Heart left ventricle (tissue), 16 donors: ENCODE results near the gene CANT1. TPM values are rescaled to one million over a fixed set of nuclear protein-coding genes. Genes with fewer than 3 reads are reported as not detected.

ENCODE experiments used
- ATAC-seq, 4 donors: fragments of 200-7000 bp; cut with Tn5 transposase; one replicate each; pipeline ENCODE4 v1.9.1; 2020 to 2022; ENCODE audit warnings: moderate library complexity in 4 of 4, mild to moderate bottlenecking in 3 of 4, moderate number of reproducible peaks in 1 of 4
- DNase-seq, 5 donors: peaks; one replicate each; pipeline ENCODE4 v3.0.0-alpha.2; 2020
- H3K27ac ChIP-seq, 12 donors: fragments of 200-600 bp; sonication (generic) in 4 of 12; one replicate each; pipeline versions ENCODE4 v1.5.0 to v1.8.0; 2016 to 2022; ENCODE audit warnings: mild to moderate bottlenecking in 2 of 12
- H3K27me3 ChIP-seq, 9 donors: fragments of 200-600 bp; sonication (generic) in 2 of 9; one replicate each; pipeline versions ENCODE4 v1.5.1 to v1.8.0; 2016 to 2022; ENCODE audit warnings: mild to moderate bottlenecking in 3 of 9
- H3K36me3 ChIP-seq, 9 donors: fragments of 200-600 bp; sonication (generic) in 2 of 9; one replicate each; pipeline versions ENCODE4 v1.5.0 to v1.8.0; 2018 to 2022; ENCODE audit warnings: mild to moderate bottlenecking in 2 of 9
- H3K4me1 ChIP-seq, 12 donors: fragments of 200-600 bp; sonication (generic) in 4 of 12; one replicate each; pipeline versions ENCODE4 v1.5.0 to v1.8.0; 2016 to 2022; ENCODE audit warnings: mild to moderate bottlenecking in 3 of 12
- H3K4me3 ChIP-seq, 12 donors: fragments of 200-600 bp; sonication (generic) in 4 of 12; one replicate each; pipeline versions ENCODE4 v1.5.0 to v1.8.0; 2017 to 2022; ENCODE audit warnings: mild to moderate bottlenecking in 9 of 12, moderate library complexity in 4 of 12
- H3K9me3 ChIP-seq, 12 donors: fragments of 200-600 bp; sonication (generic) in 4 of 12; one replicate each; pipeline versions ENCODE4 v1.5.0 to v1.8.0; 2016 to 2022; ENCODE audit warnings: mild to moderate bottlenecking in 1 of 12
- POLR2A ChIP-seq, 2 donors: fragments of 450-650 bp; IDR thresholded peaks; one replicate each; pipeline ENCODE4 v1.6.1; 2017; ENCODE audit warnings: antibody characterized with exemption in 2 of 2, mild to moderate bottlenecking in 2 of 2, moderate library complexity in 2 of 2
- WGBS, 4 donors: extraction: QIAGEN DNeasy Blood & Tissue Kit in 2 of 4; methylation state at CpG; one replicate each; pipeline versions ENCODE4 v1.1.5 to v1.1.7; 2013 to 2018; 5-methylcytosine and 5-hydroxymethylcytosine counted together
- intact Hi-C, 10 donors: fragments of 100-400 bp; cut with DNase I; formaldehyde crosslinking; loops; one replicate each; pipeline versions ENCODE4 v1.11.1 to v1.14.2; 2022
- polyA plus RNA-seq, 2 donors: library from polyadenylated mRNA; stranded (reverse); fragments of 200-250 nt; gene quantifications; one replicate each; pipeline ENCODE4 v1.2.3, GENCODE V29; 2013
- total RNA-seq, 9 donors: library from RNA; depleted of rRNA in 2 of 9; stranded (reverse); fragments of >200 nt in 2 of 9; fragmentation: NEBNext Ultra II Directional in 3 of 9; extraction: Animal tissue kit (Norgen Biotek cat#: 25700) in 3 of 9; gene quantifications; one replicate each; pipeline versions ENCODE4 v1.1.0 to v1.2.4, GENCODE V29; 2016 to 2023
- TF ChIP-seq, protein P1 (sequence below), 12 donors: fragments of 200-600 bp; sonication (generic) in 4 of 12; IDR thresholded peaks; one replicate each; pipeline versions ENCODE4 v1.5.0 to v1.8.0; 2018 to 2022; ENCODE audit warnings: antibody characterized with exemption in 12 of 12, mild to moderate bottlenecking in 5 of 12
- donor health status: ischemic (EF 13 %, LVEDD 7.1; RV severe dilation, severe dysfunction).
- donor health status: healthy with polysubstance abuse.
- donor health status: DM: no; HTN: yes; CAD: no.
- donor health status: DM: no; HTN: no; CAD: no.
- donor health status: ischemic (EF 25% LVEDD 6.9; RV normal size, moderate dysfunction).
- donor health status: ischemic (EF 25% LVEDD 5.7; RV mildly dilated, moderate dysfunction).
- donor health status: healthy.
- donor health status: DM: yes; HTN: yes; CAD: no.
- donor health status: ischemic (EF 35%, LVEDD 5.7; RV mildly dilated, moderate dysfunction).
- donor health status: nonischemic (EF 11% LVEDD 7.7; RV severe dilation, severe dysfunction).
- donor health status: DM: yes; HTN: yes; CAD: no.
- donor health status: PGD.
- donor health status: ischemic (EF 29% LVEDD 5.4; RV normal size, mild dysfunction).
- donor health status: nonischemic (EF 23%, LVEDD 6.1; RV moderate dilation, normal function).

CANT1 gene
- total and polyA plus RNA-seq, 11 donors: 5.1 to 46.2 (median 24.1) TPM

DNA sequence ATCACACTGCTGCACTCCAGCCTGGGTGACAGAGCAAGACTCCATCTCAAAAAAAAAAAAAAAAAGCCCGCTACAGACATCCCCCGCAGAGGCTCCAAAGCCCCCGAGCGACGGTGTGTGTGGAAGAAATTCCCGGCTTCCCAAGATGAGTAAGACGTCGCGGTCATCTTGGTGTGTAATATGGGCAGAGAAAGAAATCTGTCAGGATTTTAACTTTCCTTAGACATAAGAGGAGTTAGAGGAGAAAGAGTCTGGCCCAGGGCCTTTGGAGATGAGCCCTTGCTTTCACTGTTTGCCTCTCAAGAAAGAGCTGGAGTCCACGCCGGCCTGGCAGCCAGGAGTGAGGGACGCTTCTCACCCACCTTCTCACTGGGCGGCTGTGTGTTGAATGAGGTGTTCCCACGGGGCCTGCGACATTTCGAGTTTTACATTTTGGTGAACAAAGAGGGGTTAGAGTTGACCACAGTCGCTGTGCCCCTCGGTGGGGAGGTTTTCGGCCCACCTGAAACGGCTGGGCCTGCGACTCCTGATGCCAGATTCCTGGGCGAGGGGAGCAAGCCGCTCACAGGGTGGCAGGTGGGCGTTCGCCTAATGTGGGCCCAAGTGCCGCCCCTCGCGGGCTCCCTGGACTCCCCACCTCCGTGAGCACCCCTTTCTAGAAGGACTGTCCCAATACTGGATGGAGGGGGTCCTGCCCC lies 32.3 kb upstream of the CANT1 start:
- Histone ChIP-seq H3K27me3 (no peaks in the 10 kb centered on the region), H3K4me1 (peaks cover 2 to 31% (median 12%) of the 10 kb centered on the region in 12 donors), H3K27ac (no peak overlapping the region), H3K9me3 (no peaks in the 10 kb centered on the region), H3K36me3 (peaks cover 0 to 10% (median 0%) of the 10 kb centered on the region in 9 donors), H3K4me3 (no peak overlapping the region)
- ATAC-seq (no peak), DNase-seq (no peak)
- no peak for TF ChIP-seq POLR2A (IDR thresholded peaks at IDR 0.05)
- TF ChIP-seq, protein P1, sequence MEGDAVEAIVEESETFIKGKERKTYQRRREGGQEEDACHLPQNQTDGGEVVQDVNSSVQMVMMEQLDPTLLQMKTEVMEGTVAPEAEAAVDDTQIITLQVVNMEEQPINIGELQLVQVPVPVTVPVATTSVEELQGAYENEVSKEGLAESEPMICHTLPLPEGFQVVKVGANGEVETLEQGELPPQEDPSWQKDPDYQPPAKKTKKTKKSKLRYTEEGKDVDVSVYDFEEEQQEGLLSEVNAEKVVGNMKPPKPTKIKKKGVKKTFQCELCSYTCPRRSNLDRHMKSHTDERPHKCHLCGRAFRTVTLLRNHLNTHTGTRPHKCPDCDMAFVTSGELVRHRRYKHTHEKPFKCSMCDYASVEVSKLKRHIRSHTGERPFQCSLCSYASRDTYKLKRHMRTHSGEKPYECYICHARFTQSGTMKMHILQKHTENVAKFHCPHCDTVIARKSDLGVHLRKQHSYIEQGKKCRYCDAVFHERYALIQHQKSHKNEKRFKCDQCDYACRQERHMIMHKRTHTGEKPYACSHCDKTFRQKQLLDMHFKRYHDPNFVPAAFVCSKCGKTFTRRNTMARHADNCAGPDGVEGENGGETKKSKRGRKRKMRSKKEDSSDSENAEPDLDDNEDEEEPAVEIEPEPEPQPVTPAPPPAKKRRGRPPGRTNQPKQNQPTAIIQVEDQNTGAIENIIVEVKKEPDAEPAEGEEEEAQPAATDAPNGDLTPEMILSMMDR (IDR thresholded peaks at IDR 0.05): no peak
- WGBS, 4 donors: 90 to 92% (median 91%) methylated on average over 28 to 29 of the region's 29 CpGs
- intact Hi-C loops: loop anchor here (1.0 to 10.0 kb wide), 7 partner anchors 21 to 353 kb away; no protein-coding TSS in a partner anchor

- ATAC-seq (no peak), DNase-seq (no peak)
- no peaks in the 10 kb centered on the region for H3K9me3 ChIP-seq
- H3K36me3 ChIP-seq: peaks cover 0 to 10% (median 0%) of the 10 kb centered on the region in 9 donors
- WGBS, 4 donors: 91 to 97% (median 93%) methylated on average over 8 to 13 of the region's 13 CpGs
- intact Hi-C loops: loop anchor here in 5 of 10 donors (2.0 to 10.0 kb wide), 3 partner anchors 20 to 354 kb away; no protein-coding TSS in a partner anchor
- H3K4me3 ChIP-seq: no peak overlapping the region
- TF ChIP-seq, protein P1 (IDR thresholded peaks at IDR 0.05): no peak
- no peak for TF ChIP-seq POLR2A (IDR thresholded peaks at IDR 0.05)
- H3K27me3 ChIP-seq: no peaks in the 10 kb centered on the region
- H3K4me1 ChIP-seq: peaks cover 0 to 28% (median 7%) of the 10 kb centered on the region in 12 donors
- no peak overlapping the region for H3K27ac ChIP-seq
Observed at GRCh38 chr17:79041041-79041570, 31.5 kb upstream of the CANT1 start.

DNA sequence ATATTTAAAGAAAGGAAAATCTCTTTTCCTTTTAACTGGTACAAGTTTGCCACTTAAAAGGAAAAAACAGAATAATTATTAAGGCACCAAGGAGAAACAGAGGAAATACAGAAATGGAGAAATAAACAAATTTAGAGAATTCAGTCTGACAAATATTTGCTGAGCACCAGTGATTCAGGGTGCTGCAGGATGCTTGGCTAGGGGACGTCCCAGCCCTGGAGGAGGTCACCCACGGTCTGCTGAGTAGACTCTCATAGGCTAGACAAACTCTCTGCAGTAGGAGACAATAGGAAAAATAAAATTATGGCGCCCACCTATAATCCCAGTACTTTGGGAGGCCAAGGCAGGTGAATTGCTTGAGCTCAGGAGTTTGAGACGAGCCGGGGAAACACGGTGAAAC lies 30.3 kb upstream of the CANT1 start:
- Histone ChIP-seq H3K9me3 (no peaks in the 10 kb centered on the region), H3K4me1 (peaks cover 0 to 31% (median 8%) of the 10 kb centered on the region in 12 donors), H3K27me3 (no peaks in the 10 kb centered on the region), H3K27ac (no peak overlapping the region), H3K4me3 (no peak overlapping the region), H3K36me3 (peaks cover 0 to 8% (median 0%) of the 10 kb centered on the region in 9 donors)
- TF ChIP-seq, protein P1 (IDR thresholded peaks at IDR 0.05): no peak
- TF ChIP-seq POLR2A (IDR thresholded peaks at IDR 0.05): no peak
- WGBS, 4 donors: 92 to 98% (median 95%) methylated on average over 6 of the region's 6 CpGs
- ATAC-seq: no peak
- intact Hi-C loops: loop anchor here in 6 of 10 donors (2.0 to 10.0 kb wide), 3 partner anchors 19 to 355 kb away; no protein-coding TSS in a partner anchor
- no peak for DNase-seq

GRCh38 chr17:79039171-79039570 lies 29.6 kb upstream of the CANT1 start:
- Histone ChIP-seq H3K9me3 (no peaks in the 10 kb centered on the region), H3K27ac (peak overlapping the region in 2 of 12 donors; percentile 52 to 60), H3K4me1 (peaks cover 0 to 38% (median 15%) of the 10 kb centered on the region in 12 donors), H3K36me3 (peaks cover 0 to 3% (median 0%) of the 10 kb centered on the region in 9 donors), H3K4me3 (no peak overlapping the region), H3K27me3 (no peaks in the 10 kb centered on the region)
- TF ChIP-seq, protein P1 (IDR thresholded peaks at IDR 0.05): no peak
- TF ChIP-seq POLR2A (IDR thresholded peaks at IDR 0.05): no peak
- WGBS, 4 donors: 85 to 97% (median 92%) methylated on average over 8 of the region's 8 CpGs
- intact Hi-C loops: loop anchor here in 1 of 10 donors (2.0 kb wide), 1 partner anchor 18 kb away; no protein-coding TSS in a partner anchor
- DNase-seq: no peak
- no peak for ATAC-seq
